ENCODE results near the gene MROH2A. TPM values are rescaled to one million over a fixed set of nuclear protein-coding genes. Genes with fewer than 3 reads are reported as not detected.

Gene MROH2A
- polyA plus RNA-seq, 3 donors, result not detected

DNA sequence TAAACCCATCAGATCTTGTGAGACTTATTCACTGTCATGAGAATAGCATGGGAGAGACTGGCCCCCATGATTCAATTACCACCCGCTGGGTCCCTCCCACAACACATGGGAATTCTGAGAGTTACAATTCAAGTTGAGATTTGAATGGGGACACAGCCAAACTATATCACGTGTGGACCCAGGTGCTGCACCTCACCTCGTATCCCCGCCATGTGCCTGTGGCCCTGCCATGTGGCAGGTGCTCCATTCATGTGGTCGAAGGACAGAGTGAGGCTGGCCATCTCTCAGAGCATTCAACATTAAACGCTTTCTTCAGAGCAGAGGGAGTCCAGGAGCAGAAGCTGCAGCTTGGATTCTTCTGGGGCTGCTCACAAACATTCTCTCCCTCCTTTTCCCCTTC lies 32.3 kb downstream of the MROH2A start:
- Histone ChIP-seq H3K4me3 (replicated peaks in 1 of 3; ENCODE audit: low read depth in 2 of 3, low read length in 3 of 3) (no peak overlapping the region), H3K4me2 (replicated peaks; ENCODE audit: extremely low read depth, low read length, poor library complexity, severe bottlenecking) (no peak overlapping the region), H3K9me3 (replicated peaks in 1 of 2; ENCODE audit: control insufficient read depth in 1 of 2, insufficient read depth in 1 of 2, low read length in 2 of 2) (no peaks in the 10 kb centered on the region), H3K79me2 (ENCODE audit: insufficient read depth, low read length) (no peaks in the 10 kb centered on the region), H3K9ac (ENCODE audit: insufficient read depth, low read length, poor library complexity, severe bottlenecking) (no peak overlapping the region), H3K4me1 (ENCODE audit: control insufficient read depth in 1 of 2, insufficient read depth in 2 of 2, low read length in 2 of 2) (no peaks in the 10 kb centered on the region), H3K36me3 (replicated peaks in 1 of 2; ENCODE audit: control insufficient read depth in 1 of 2, insufficient read depth in 2 of 2, low read length in 2 of 2) (no peaks in the 10 kb centered on the region), H3K27ac (ENCODE audit: low read depth in 1 of 2, low read length in 2 of 2) (no peak overlapping the region), H2AFZ (ENCODE audit: insufficient read depth, low read depth, low read length, poor library complexity, severe bottlenecking) (no peak overlapping the region), H3K27me3 (ENCODE audit: control insufficient read depth in 2 of 2, insufficient read depth in 2 of 2, low read length in 2 of 2) (no peaks in the 10 kb centered on the region), H4K20me1 (ENCODE audit: insufficient read depth, low read length) (no peaks in the 10 kb centered on the region)
- H3K4me3 Mint-ChIP-seq, result no peak overlapping the region
- intact Hi-C loops (cut with micrococcal nuclease), result no loop called here
- no peak for DNase-seq
- 87% methylated on average over 5 of the region's 6 CpGs for WGBS (ENCODE audit: insufficient coverage)
- no peak overlapping the region for H3K27ac Mint-ChIP-seq
- H3K4me1 Mint-ChIP-seq, result no peaks in the 10 kb centered on the region
- no peaks in the 10 kb centered on the region for H3K36me3 Mint-ChIP-seq
- TF ChIP-seq, protein P1, sequence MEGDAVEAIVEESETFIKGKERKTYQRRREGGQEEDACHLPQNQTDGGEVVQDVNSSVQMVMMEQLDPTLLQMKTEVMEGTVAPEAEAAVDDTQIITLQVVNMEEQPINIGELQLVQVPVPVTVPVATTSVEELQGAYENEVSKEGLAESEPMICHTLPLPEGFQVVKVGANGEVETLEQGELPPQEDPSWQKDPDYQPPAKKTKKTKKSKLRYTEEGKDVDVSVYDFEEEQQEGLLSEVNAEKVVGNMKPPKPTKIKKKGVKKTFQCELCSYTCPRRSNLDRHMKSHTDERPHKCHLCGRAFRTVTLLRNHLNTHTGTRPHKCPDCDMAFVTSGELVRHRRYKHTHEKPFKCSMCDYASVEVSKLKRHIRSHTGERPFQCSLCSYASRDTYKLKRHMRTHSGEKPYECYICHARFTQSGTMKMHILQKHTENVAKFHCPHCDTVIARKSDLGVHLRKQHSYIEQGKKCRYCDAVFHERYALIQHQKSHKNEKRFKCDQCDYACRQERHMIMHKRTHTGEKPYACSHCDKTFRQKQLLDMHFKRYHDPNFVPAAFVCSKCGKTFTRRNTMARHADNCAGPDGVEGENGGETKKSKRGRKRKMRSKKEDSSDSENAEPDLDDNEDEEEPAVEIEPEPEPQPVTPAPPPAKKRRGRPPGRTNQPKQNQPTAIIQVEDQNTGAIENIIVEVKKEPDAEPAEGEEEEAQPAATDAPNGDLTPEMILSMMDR (IDR thresholded peaks at IDR 0.05), result no peak
- peaks cover 0 to 6% (median 2%) of the 10 kb centered on the region in 7 donors for H3K9me3 Mint-ChIP-seq
- H3K27me3 Mint-ChIP-seq (ENCODE audit: low read depth in 3 of 3), result peaks cover 2 to 5% (median 5%) of the 10 kb centered on the region in 3 donors

DNA sequence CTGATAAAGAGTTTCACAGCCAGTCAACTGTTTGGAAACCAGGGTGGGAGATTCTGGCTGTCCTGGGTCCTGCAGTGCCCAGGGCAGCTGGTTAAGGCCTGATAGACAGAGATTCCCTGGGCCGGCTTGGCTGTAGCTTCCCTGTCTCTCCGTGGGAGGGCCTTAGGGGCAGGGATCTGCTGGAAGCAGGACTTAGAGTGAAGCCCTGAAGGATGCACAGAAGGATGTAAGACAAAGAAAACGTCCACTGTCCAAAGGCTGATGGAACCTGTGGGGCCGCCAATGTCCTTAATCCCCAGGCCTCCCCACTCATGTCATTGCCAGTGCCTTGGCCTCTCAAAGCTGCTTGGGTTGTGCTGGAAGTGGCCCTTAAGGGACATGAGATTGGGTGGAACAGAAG lies 33.0 kb downstream of the MROH2A start:
- Histone ChIP-seq H2AFZ (ENCODE audit: insufficient read depth, low read depth, low read length, poor library complexity, severe bottlenecking) (no peak overlapping the region), H3K4me2 (replicated peaks; ENCODE audit: extremely low read depth, low read length, poor library complexity, severe bottlenecking) (no peak overlapping the region), H3K4me3 (replicated peaks in 1 of 3; ENCODE audit: low read depth in 2 of 3, low read length in 3 of 3) (no peak overlapping the region), H3K27ac (ENCODE audit: low read depth in 1 of 2, low read length in 2 of 2) (no peak overlapping the region), H3K4me1 (ENCODE audit: control insufficient read depth in 1 of 2, insufficient read depth in 2 of 2, low read length in 2 of 2) (no peaks in the 10 kb centered on the region), H3K27me3 (ENCODE audit: control insufficient read depth in 2 of 2, insufficient read depth in 2 of 2, low read length in 2 of 2) (no peaks in the 10 kb centered on the region), H3K9me3 (replicated peaks in 1 of 2; ENCODE audit: control insufficient read depth in 1 of 2, insufficient read depth in 1 of 2, low read length in 2 of 2) (no peaks in the 10 kb centered on the region), H4K20me1 (ENCODE audit: insufficient read depth, low read length) (no peaks in the 10 kb centered on the region), H3K9ac (ENCODE audit: insufficient read depth, low read length, poor library complexity, severe bottlenecking) (no peak overlapping the region), H3K79me2 (ENCODE audit: insufficient read depth, low read length) (no peaks in the 10 kb centered on the region), H3K36me3 (replicated peaks in 1 of 2; ENCODE audit: control insufficient read depth in 1 of 2, insufficient read depth in 2 of 2, low read length in 2 of 2) (no peaks in the 10 kb centered on the region)
- TF ChIP-seq, protein P1 (IDR thresholded peaks at IDR 0.05), result no peak
- no peaks in the 10 kb centered on the region for H3K36me3 Mint-ChIP-seq
- H3K27me3 Mint-ChIP-seq (ENCODE audit: low read depth in 3 of 3), result peaks cover 2 to 7% (median 5%) of the 10 kb centered on the region in 3 donors
- 92% methylated on average over 2 of the region's 4 CpGs for WGBS (ENCODE audit: insufficient coverage)
- peaks cover 0 to 6% (median 2%) of the 10 kb centered on the region in 7 donors for H3K9me3 Mint-ChIP-seq
- H3K27ac Mint-ChIP-seq, result no peak overlapping the region
- intact Hi-C loops (cut with micrococcal nuclease), result no loop called here
- no peaks in the 10 kb centered on the region for H3K4me1 Mint-ChIP-seq
- H3K4me3 Mint-ChIP-seq, result no peak overlapping the region
- DNase-seq, result no peak
